T follicular helper cell (primary cell): ENCODE results near the gene PCDHA5.
"Not testable (repeated sequence)": the region's sequence is repeated elsewhere in the genome, so short reads cannot be mapped to it uniquely, and the experiment has no call there.

Experiments used
- DNase-seq: peaks from one replicate; pipeline ENCODE4 v3.0.0-alpha.2; 2020; ENCODE audit warnings: low read depth
- total RNA-seq, 2 experiments: gene quantifications; one replicate each; lab custom pipeline; 2026; lab: John Stamatoyannopoulos, UW

Gene PCDHA5
- 0 reads per million in 2 experiments for total RNA-seq

- no peak for DNase-seq
These were observed at the start of gene PCDHA5 for GRCh38 chr5:140821375-140822280. Gene PCDHA5, plus strand, starts transcription at chr5:140821613.

- DNase-seq: no peak
These were observed 40.9 kb upstream of the PCDHA5 start for GRCh38 chr5:140780512-140780911.

GRCh38 chr5:140785905-140786686 is 35.3 kb upstream of the PCDHA5 start, which contains the start of gene PCDHA1:
Gene PCDHA1, plus strand, starts transcription at chr5:140786140.
- DNase-seq: no peak

GRCh38 chr5:140787422-140787821 is 34.0 kb upstream of the PCDHA5 start:
- not testable (repeated sequence) for DNase-seq

GRCh38 chr5:140787849-140788504 is 33.4 kb upstream of the PCDHA5 start:
- DNase-seq: not testable (repeated sequence)

- no peak for DNase-seq
These were observed 30.3 kb upstream of the PCDHA5 start for GRCh38 chr5:140791089-140791488.

- no peak for DNase-seq
These were observed 26.7 kb upstream of the PCDHA5 start, which contains the start of gene PCDHA2 for GRCh38 chr5:140794595-140795258. Gene PCDHA2, plus strand, starts transcription at chr5:140794852.

- DNase-seq: no peak
These were observed 26.2 kb upstream of the PCDHA5 start for GRCh38 chr5:140795259-140795641.

GRCh38 chr5:140796072-140796717 is 25.2 kb upstream of the PCDHA5 start:
- DNase-seq: not testable (repeated sequence)

- DNase-seq: no peak
These were observed 24.7 kb upstream of the PCDHA5 start for GRCh38 chr5:140796718-140797095.

GRCh38 chr5:140800816-140801493 is 20.5 kb upstream of the PCDHA5 start, which contains the start of gene PCDHA3:
Gene PCDHA3, plus strand, starts transcription at chr5:140801057.
- DNase-seq: no peak

GRCh38 chr5:140801494-140801841 is 19.9 kb upstream of the PCDHA5 start:
- no peak for DNase-seq

GRCh38 chr5:140802381-140802780 is 19.0 kb upstream of the PCDHA5 start:
- not testable (repeated sequence) for DNase-seq

GRCh38 chr5:140802781-140803271 is 18.6 kb upstream of the PCDHA5 start:
- no peak for DNase-seq

GRCh38 chr5:140806834-140807775 is 14.3 kb upstream of the PCDHA5 start, which contains the start of gene PCDHA4:
Gene PCDHA4, plus strand, starts transcription at chr5:140807068.
- DNase-seq: no peak

- DNase-seq: not testable (repeated sequence)
These were observed 13.0 kb upstream of the PCDHA5 start for GRCh38 chr5:140808241-140808888.

- DNase-seq: no peak
These were observed 12.5 kb upstream of the PCDHA5 start for GRCh38 chr5:140808889-140809291.

- DNase-seq: no peak
These were observed 842 bp downstream of the PCDHA5 start for GRCh38 chr5:140822281-140822629.

GRCh38 chr5:140822969-140823368 is 1.6 kb downstream of the PCDHA5 start:
- not testable (repeated sequence) for DNase-seq
